OCI-LY1 (cell line): ENCODE measurements around the gene APC.
A peak's percentile ranks its signal among the peaks of the same experiment; 100 is the strongest.
"Not testable (repeated sequence)": the region's sequence is repeated elsewhere in the genome, so short reads cannot be mapped to it uniquely, and the experiment has no call there.

ENCODE experiments used
- H2AFZ ChIP-seq: fragments of 200-600 bp; sonication (generic), shearing (Covaris generic); 2 replicates; pipeline ENCODE4 v1.6.0; 2014; ENCODE audit warnings: antibody characterized with exemption, mild to moderate bottlenecking, low read length
- H3F3A ChIP-seq: fragments of 200-600 bp; sonication (generic), shearing (Covaris generic); 2 replicates; pipeline ENCODE4 v1.6.0; 2014; ENCODE audit warnings: mild to moderate bottlenecking, antibody characterized with exemption, low read length, moderate library complexity; ENCODE audit not compliant: insufficient read depth
- H3K27ac ChIP-seq: fragments of 200-600 bp; sonication (generic); 2 replicates; pipeline ENCODE4 v1.5.1; 2014; ENCODE audit warnings: low read length, mixed run types, mild to moderate bottlenecking, low read depth; ENCODE audit not compliant: poor library complexity, severe bottlenecking
- H3K27me3 ChIP-seq: fragments of 200-600 bp; sonication (generic); 2 replicates; pipeline ENCODE4 v1.6.0; 2014; ENCODE audit warnings: antibody characterized with exemption, mild to moderate bottlenecking, low read length, moderate library complexity; ENCODE audit not compliant: insufficient read depth
- H3K36me3 ChIP-seq: fragments of 200-600 bp; sonication (generic); 2 replicates; pipeline ENCODE4 v1.6.1; 2014; ENCODE audit warnings: mild to moderate bottlenecking, antibody characterized with exemption, low read length, moderate library complexity, mixed read lengths; ENCODE audit not compliant: insufficient read depth
- H3K4me1 ChIP-seq: fragments of 200-600 bp; sonication (generic); 2 replicates; pipeline ENCODE4 v1.5.1; 2014; ENCODE audit warnings: mild to moderate bottlenecking, low read length, moderate library complexity; ENCODE audit not compliant: insufficient read depth, severe bottlenecking
- H3K4me2 ChIP-seq: fragments of 200-600 bp; sonication (generic), shearing (Covaris generic); 2 replicates; pipeline ENCODE4 v1.6.1; 2014; ENCODE audit warnings: low read length
- H3K4me3 ChIP-seq: fragments of 200-600 bp; sonication (generic); 2 replicates; pipeline ENCODE4 v1.5.1; 2014; ENCODE audit warnings: low read length, low read depth, mild to moderate bottlenecking, mixed read lengths; ENCODE audit not compliant: poor library complexity, severe bottlenecking
- H3K79me2 ChIP-seq: fragments of 200-600 bp; shearing (Covaris generic); 2 replicates; pipeline ENCODE4 v1.6.1; 2016; ENCODE audit warnings: mixed run types, low read length, mixed read lengths; ENCODE audit not compliant: insufficient read depth
- H3K9ac ChIP-seq: fragments of 200-600 bp; sonication (generic), shearing (Covaris generic); 2 replicates; pipeline ENCODE4 v1.6.1; 2014; ENCODE audit warnings: mild to moderate bottlenecking, low read length, mixed read lengths
- H3K9me2 ChIP-seq: fragments of 200-600 bp; sonication (generic), shearing (Covaris generic); 2 replicates; pipeline ENCODE4 v1.6.1; 2014; ENCODE audit warnings: low read depth, mild to moderate bottlenecking, low read length, mixed read lengths
- H3K9me3 ChIP-seq: fragments of 200-600 bp; shearing (Covaris generic); 2 replicates; pipeline ENCODE4 v1.6.1; 2014; ENCODE audit warnings: low read length, mixed read lengths
- H4K20me1 ChIP-seq: fragments of 200-600 bp; sonication (generic), shearing (Covaris generic); 2 replicates; pipeline ENCODE4 v1.6.0; 2016; ENCODE audit warnings: mild to moderate bottlenecking, low read length; ENCODE audit not compliant: insufficient read depth
- EZH2 ChIP-seq: fragments of 200-600 bp; sonication (generic), shearing (Covaris generic); IDR thresholded peaks from 2 replicates; pipeline ENCODE4 v1.8.0; 2017; ENCODE audit warnings: borderline replicate concordance, mixed run types, mild to moderate bottlenecking, antibody characterized with exemption, low read length, moderate library complexity, mixed read lengths
- TF ChIP-seq, protein P1 (sequence below): fragments of 200-600 bp; sonication (generic), shearing (Covaris generic); IDR thresholded peaks from 2 replicates; pipeline ENCODE4 v1.5.1; 2017; ENCODE audit warnings: mild to moderate bottlenecking, antibody characterized with exemption, low read length, moderate library complexity, mixed read lengths

The APC gene

GRCh38 chr5:112857866-112858265, 120.2 kb downstream of the APC start:
- no peak overlapping the region for H3K4me2 ChIP-seq
- H3K79me2 ChIP-seq, result peaks cover 17% of the 10 kb centered on the region
- no peak overlapping the region for H3K27ac ChIP-seq
- no peaks in the 10 kb centered on the region for H3F3A ChIP-seq
- no peak overlapping the region for H3K9ac ChIP-seq
- no peaks in the 10 kb centered on the region; the same call in 1 of the 2 replicates for H3K27me3 ChIP-seq
- H3K4me3 ChIP-seq, result no peak overlapping the region
- no peak overlapping the region for H2AFZ ChIP-seq
- H4K20me1 ChIP-seq, result no peaks in the 10 kb centered on the region
- H3K9me2 ChIP-seq, result no peaks in the 10 kb centered on the region
- H3K9me3 ChIP-seq, result peaks cover 11% of the 10 kb centered on the region; the same call in 1 of the 2 replicates
- peaks cover 19% of the 10 kb centered on the region for H3K4me1 ChIP-seq
- H3K36me3 ChIP-seq, result peaks cover 7% of the 10 kb centered on the region; the same call in 1 of the 2 replicates
- TF ChIP-seq, protein P1, sequence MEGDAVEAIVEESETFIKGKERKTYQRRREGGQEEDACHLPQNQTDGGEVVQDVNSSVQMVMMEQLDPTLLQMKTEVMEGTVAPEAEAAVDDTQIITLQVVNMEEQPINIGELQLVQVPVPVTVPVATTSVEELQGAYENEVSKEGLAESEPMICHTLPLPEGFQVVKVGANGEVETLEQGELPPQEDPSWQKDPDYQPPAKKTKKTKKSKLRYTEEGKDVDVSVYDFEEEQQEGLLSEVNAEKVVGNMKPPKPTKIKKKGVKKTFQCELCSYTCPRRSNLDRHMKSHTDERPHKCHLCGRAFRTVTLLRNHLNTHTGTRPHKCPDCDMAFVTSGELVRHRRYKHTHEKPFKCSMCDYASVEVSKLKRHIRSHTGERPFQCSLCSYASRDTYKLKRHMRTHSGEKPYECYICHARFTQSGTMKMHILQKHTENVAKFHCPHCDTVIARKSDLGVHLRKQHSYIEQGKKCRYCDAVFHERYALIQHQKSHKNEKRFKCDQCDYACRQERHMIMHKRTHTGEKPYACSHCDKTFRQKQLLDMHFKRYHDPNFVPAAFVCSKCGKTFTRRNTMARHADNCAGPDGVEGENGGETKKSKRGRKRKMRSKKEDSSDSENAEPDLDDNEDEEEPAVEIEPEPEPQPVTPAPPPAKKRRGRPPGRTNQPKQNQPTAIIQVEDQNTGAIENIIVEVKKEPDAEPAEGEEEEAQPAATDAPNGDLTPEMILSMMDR, result no peak
- no peak for TF ChIP-seq EZH2

DNA sequence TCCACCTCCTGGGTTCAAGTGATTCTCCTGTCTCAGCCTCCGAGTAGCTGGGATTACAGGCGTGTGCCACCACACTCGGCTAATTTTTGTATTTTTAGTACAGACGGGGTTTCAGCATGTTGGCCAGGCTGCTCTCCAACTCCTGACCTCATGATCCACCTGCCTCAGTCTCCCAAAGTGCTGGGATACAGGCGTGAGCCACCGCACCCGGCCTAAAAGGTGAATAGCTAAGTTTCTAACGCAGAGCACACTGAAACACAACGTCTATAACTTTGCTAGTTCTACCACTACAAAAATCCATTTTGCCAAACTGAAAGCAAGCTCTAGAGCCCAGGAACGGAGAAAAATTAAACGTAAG, 122.9 kb downstream of the APC start:
- H3K27me3 ChIP-seq, H3K9me3 ChIP-seq, H4K20me1 ChIP-seq, H3F3A ChIP-seq, H3K9me2 ChIP-seq: not testable (repeated sequence)
- Histone ChIP-seq H3K9ac (peak overlapping the region; percentile 80), H3K4me3 (peak overlapping the region; percentile 76), H3K27ac (peak overlapping the region; percentile 59), H3K4me2 (peak overlapping the region; percentile 99), H3K79me2 (peaks cover 29% of the 10 kb centered on the region), H3K4me1 (peaks cover 27% of the 10 kb centered on the region), H2AFZ (peak overlapping the region; percentile 100), H3K36me3 (peaks cover 33% of the 10 kb centered on the region)

DNA sequence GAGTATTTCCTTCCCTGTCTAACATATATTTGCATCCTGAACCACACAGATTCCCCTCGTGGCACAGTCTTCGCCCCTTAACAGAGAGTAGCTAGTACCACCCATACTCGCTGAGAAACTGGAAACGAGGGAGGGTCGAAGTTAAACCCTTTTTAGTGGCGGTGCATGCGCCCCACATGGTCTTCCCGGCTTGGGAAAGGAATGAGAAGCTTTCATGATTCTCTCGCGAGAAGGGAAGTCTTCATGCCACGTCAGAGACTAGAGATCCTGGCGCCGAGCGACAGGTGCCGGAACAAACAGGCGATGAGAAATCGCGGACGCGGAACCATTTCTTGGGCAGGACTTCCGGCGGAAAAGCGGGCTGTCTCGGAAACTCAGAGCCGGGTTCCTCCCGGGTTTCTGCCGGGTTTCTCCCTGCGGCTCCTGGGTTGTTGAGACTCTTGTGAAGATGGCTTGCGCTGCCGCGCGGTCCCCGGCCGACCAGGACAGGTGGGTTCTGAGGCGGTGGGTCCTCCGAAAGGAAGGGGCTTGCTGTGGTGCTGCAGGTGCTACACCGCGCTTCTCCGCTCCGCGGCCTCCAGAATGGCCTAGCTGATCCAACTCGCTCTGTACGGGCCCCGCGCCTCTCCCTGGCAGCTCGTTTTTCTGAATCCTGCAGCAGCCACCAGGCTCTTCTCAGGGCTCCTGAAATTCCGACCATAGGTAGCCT, 123.4 kb downstream of the APC start, which contains the start of gene SRP19:
Gene SRP19 (plus strand): TSS at position 359 of the 709 bp plus-strand sequence. CDS start 90 bp downstream, at position 449.
- no peaks in the 10 kb centered on the region for H3K9me3 ChIP-seq
- peak within 1 kb of the TSS; percentile 100 for H2AFZ ChIP-seq
- no peaks in the 10 kb centered on the region for H4K20me1 ChIP-seq
- H3K36me3 ChIP-seq, result peaks cover 39% of the 10 kb centered on the region
- no peaks in the 10 kb centered on the region for H3F3A ChIP-seq
- no peaks in the 10 kb centered on the region for H3K9me2 ChIP-seq
- peaks cover 29% of the 10 kb centered on the region for H3K79me2 ChIP-seq
- H3K9ac ChIP-seq, result peak within 1 kb of the TSS; percentile 80
- H3K4me1 ChIP-seq, result peaks cover 27% of the 10 kb centered on the region
- H3K4me3 ChIP-seq, result peak within 1 kb of the TSS; percentile 76
- H3K27ac ChIP-seq, result peak within 1 kb of the TSS; percentile 59
- peak within 1 kb of the TSS; percentile 99 for H3K4me2 ChIP-seq
- no peaks in the 10 kb centered on the region for H3K27me3 ChIP-seq
- no peak for TF ChIP-seq EZH2
- TF ChIP-seq, protein P1, result no peak

DNA sequence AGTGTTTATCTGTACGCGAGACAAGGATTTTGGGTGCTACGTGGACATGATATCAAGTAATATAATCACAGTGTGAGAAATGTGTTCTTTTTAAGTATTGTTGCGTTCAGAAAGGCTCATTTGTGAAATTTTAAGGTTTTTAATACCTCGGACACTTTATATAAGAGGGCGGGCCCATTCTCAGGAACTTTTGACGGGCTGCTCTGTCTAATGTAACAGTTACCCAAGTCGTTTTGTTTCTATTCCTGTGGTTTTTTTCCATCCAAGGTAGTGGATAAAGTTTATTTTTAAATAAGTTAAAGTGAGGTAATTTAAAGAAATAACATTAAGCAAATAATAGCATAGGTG, 123.9 kb downstream of the APC start:
- Histone ChIP-seq H3K4me1 (peaks cover 27% of the 10 kb centered on the region), H3K9ac (peak overlapping the region; percentile 80), H3K27ac (peak overlapping the region; percentile 59), H2AFZ (no peak overlapping the region), H3K27me3 (no peaks in the 10 kb centered on the region), H3K4me2 (peak overlapping the region; percentile 99), H3K4me3 (peak overlapping the region; percentile 76), H3K9me3 (no peaks in the 10 kb centered on the region), H3F3A (no peaks in the 10 kb centered on the region), H3K36me3 (peaks cover 44% of the 10 kb centered on the region), H3K9me2 (no peaks in the 10 kb centered on the region), H4K20me1 (no peaks in the 10 kb centered on the region), H3K79me2 (peaks cover 29% of the 10 kb centered on the region)
- TF ChIP-seq, protein P1, result no peak
